Activated T-helper 2 cell treated with anti-CD3 and anti-CD28 coated beads, Interferon-gamma antibody, Interleukin-2, Interleukin-4, amounts not matched to agents 10 μg/mL and 5 μg/mL and 100 μg/mL, durations not matched to agents 14 hours and 24 hours and 36 hours (primary cell): Measurements from ENCODE around the gene TAF7. TPM values are rescaled to one million over a fixed set of nuclear protein-coding genes. Genes with fewer than 3 reads are reported as not detected.
"Not testable (repeated sequence)": the region's sequence is repeated elsewhere in the genome, so short reads cannot be mapped to it uniquely, and the experiment has no call there.

Experiments
- DNase-seq: peaks from one replicate; pipeline ENCODE4 v3.0.0; 2021; ENCODE audit warnings: low spot score
- H3K27ac Mint-ChIP-seq: one replicate; pipeline ENCODE4 v1.8.0; 2021; ENCODE audit warnings: mixed read lengths
- H3K27me3 Mint-ChIP-seq: one replicate; pipeline ENCODE4 v1.8.0; 2021; ENCODE audit warnings: low read depth, mixed read lengths
- H3K36me3 Mint-ChIP-seq: one replicate; pipeline ENCODE4 v1.8.0; 2021; ENCODE audit warnings: low read depth, mixed read lengths
- H3K4me1 Mint-ChIP-seq: one replicate; pipeline ENCODE4 v1.8.0; 2021; ENCODE audit warnings: low read depth, mixed read lengths
- H3K4me3 Mint-ChIP-seq: one replicate; pipeline ENCODE4 v1.8.0; 2021; ENCODE audit warnings: low read depth, mild to moderate bottlenecking, moderate library complexity, mixed read lengths
- H3K9me3 Mint-ChIP-seq: one replicate; pipeline ENCODE4 v1.8.0; 2021; ENCODE audit warnings: mixed read lengths
- intact Hi-C: fragments of 100-400 bp; cut with micrococcal nuclease; formaldehyde crosslinking; loops from one replicate; pipeline ENCODE4 v1.15.1; 2023
- total RNA-seq: library from RNA; stranded (reverse); gene quantifications from 2 replicates; pipeline ENCODE4 v1.2.3, GENCODE V29; 2022

Gene TAF7
- total RNA-seq, 1 donor from 2014 or later, result 70.5 TPM

GRCh38 chr5:141349917-141350619 is 29.5 kb upstream of the TAF7 start, which contains the start of gene PCDHGB1:
Gene PCDHGB1 (plus strand): TSS chr5:141350099. CDS start chr5:141350261, 162 bp downstream.
- H3K9me3 Mint-ChIP-seq, result peaks cover 21% of the 10 kb centered on the region
- H3K36me3 Mint-ChIP-seq, result no peaks in the 10 kb centered on the region
- peaks cover 14% of the 10 kb centered on the region for H3K27me3 Mint-ChIP-seq
- DNase-seq, result no peak
- no peak within 1 kb of the TSS for H3K27ac Mint-ChIP-seq
- H3K4me3 Mint-ChIP-seq, result peak within 1 kb of the TSS; percentile 75
- peaks cover 7% of the 10 kb centered on the region for H3K4me1 Mint-ChIP-seq
- intact Hi-C loops, result loop anchor here (10.0 kb wide), 1 partner anchor 115 kb away; no protein-coding TSS in a partner anchor

- Mint-ChIP-seq H3K9me3 (peaks cover 37% of the 10 kb centered on the region), H3K27me3 (peaks cover 12% of the 10 kb centered on the region)
- H3K36me3 Mint-ChIP-seq, H3K27ac Mint-ChIP-seq, H3K4me3 Mint-ChIP-seq, DNase-seq, H3K4me1 Mint-ChIP-seq, intact Hi-C loops: not testable (repeated sequence)
Observed at GRCh38 chr5:141346017-141346416, 25.4 kb upstream of the TAF7 start.

GRCh38 chr5:141345327-141345726 is 24.7 kb upstream of the TAF7 start:
- Mint-ChIP-seq H3K4me3 (no peak overlapping the region), H3K36me3 (no peaks in the 10 kb centered on the region), H3K27ac (no peak overlapping the region), H3K9me3 (peaks cover 38% of the 10 kb centered on the region), H3K4me1 (peaks cover 8% of the 10 kb centered on the region), H3K27me3 (peaks cover 12% of the 10 kb centered on the region)
- intact Hi-C loops, result no loop called here
- no peak for DNase-seq

GRCh38 chr5:141343953-141344463 is 23.4 kb upstream of the TAF7 start:
- Mint-ChIP-seq H3K4me3 (peak overlapping the region; percentile 61), H3K9me3 (peaks cover 37% of the 10 kb centered on the region), H3K27ac (no peak overlapping the region), H3K27me3 (peaks cover 13% of the 10 kb centered on the region), H3K4me1 (peaks cover 2% of the 10 kb centered on the region), H3K36me3 (no peaks in the 10 kb centered on the region)
- intact Hi-C loops, result loop anchor here (5.0 kb wide), 1 partner anchor 157 kb away; the partner anchor contains the start of gene PCDHB9
- no peak for DNase-seq

GRCh38 chr5:141343242-141343952 is 22.8 kb upstream of the TAF7 start, which contains the start of gene PCDHGA3:
Gene PCDHGA3 (plus strand): TSS chr5:141343829. CDS start chr5:141344034, 205 bp downstream.
- no peak for DNase-seq
- Mint-ChIP-seq H3K9me3 (peaks cover 40% of the 10 kb centered on the region), H3K27me3 (peaks cover 15% of the 10 kb centered on the region), H3K36me3 (no peaks in the 10 kb centered on the region), H3K4me1 (peaks cover 4% of the 10 kb centered on the region), H3K4me3 (peak within 1 kb of the TSS; percentile 61), H3K27ac (no peak within 1 kb of the TSS)
- intact Hi-C loops, result loop anchor here (5.0 kb wide), 1 partner anchor 156 kb away; the partner anchor contains the start of gene PCDHB9

- peaks cover 45% of the 10 kb centered on the region for H3K9me3 Mint-ChIP-seq
- no peak overlapping the region for H3K4me3 Mint-ChIP-seq
- H3K4me1 Mint-ChIP-seq, result peaks cover 4% of the 10 kb centered on the region
- peaks cover 21% of the 10 kb centered on the region for H3K27me3 Mint-ChIP-seq
- no peak overlapping the region for H3K27ac Mint-ChIP-seq
- intact Hi-C loops, result loop anchor here (5.0 kb wide), 1 partner anchor 155 kb away; the partner anchor contains the start of gene PCDHB9
- no peak for DNase-seq
- H3K36me3 Mint-ChIP-seq, result no peaks in the 10 kb centered on the region
Observed at GRCh38 chr5:141342773-141343172, 22.2 kb upstream of the TAF7 start.

GRCh38 chr5:141340781-141341354 is 20.3 kb upstream of the TAF7 start:
- H3K9me3 Mint-ChIP-seq, result peaks cover 41% of the 10 kb centered on the region
- DNase-seq, H3K4me1 Mint-ChIP-seq, H3K36me3 Mint-ChIP-seq, H3K27ac Mint-ChIP-seq, H3K4me3 Mint-ChIP-seq: not testable (repeated sequence)
- H3K27me3 Mint-ChIP-seq, result peaks cover 26% of the 10 kb centered on the region
- intact Hi-C loops, result loop anchor here (5.0 kb wide), 1 partner anchor 154 kb away; the partner anchor contains the start of gene PCDHB9

- H3K36me3 Mint-ChIP-seq, result no peaks in the 10 kb centered on the region
- intact Hi-C loops, result loop anchor here (5.0 kb wide), 1 partner anchor 84 kb away; the partner anchor contains the start of gene PCDHGA11
- DNase-seq, result no peak
- peaks cover 34% of the 10 kb centered on the region for H3K27me3 Mint-ChIP-seq
- peaks cover 39% of the 10 kb centered on the region for H3K9me3 Mint-ChIP-seq
- H3K27ac Mint-ChIP-seq, result no peak within 1 kb of the TSS
- peak within 1 kb of the TSS; percentile 73 for H3K4me3 Mint-ChIP-seq
- peaks cover 3% of the 10 kb centered on the region for H3K4me1 Mint-ChIP-seq
Observed at GRCh38 chr5:141338538-141339306, 18.1 kb upstream of the TAF7 start, which contains the start of gene PCDHGA2. Gene PCDHGA2 (plus strand): TSS chr5:141338760.

- H3K36me3 Mint-ChIP-seq, intact Hi-C loops, DNase-seq, H3K4me3 Mint-ChIP-seq, H3K27ac Mint-ChIP-seq, H3K4me1 Mint-ChIP-seq: not testable (repeated sequence)
- H3K27me3 Mint-ChIP-seq, result peaks cover 37% of the 10 kb centered on the region
- peaks cover 28% of the 10 kb centered on the region for H3K9me3 Mint-ChIP-seq
Observed at GRCh38 chr5:141332571-141332970, 12.0 kb upstream of the TAF7 start.

- H3K4me3 Mint-ChIP-seq, result peak within 1 kb of the TSS; percentile 32
- H3K27me3 Mint-ChIP-seq, result peaks cover 29% of the 10 kb centered on the region
- peaks cover 9% of the 10 kb centered on the region for H3K4me1 Mint-ChIP-seq
- no peak for DNase-seq
- H3K36me3 Mint-ChIP-seq, result no peaks in the 10 kb centered on the region
- intact Hi-C loops, result no loop called here
- H3K9me3 Mint-ChIP-seq, result peaks cover 27% of the 10 kb centered on the region
- no peak within 1 kb of the TSS for H3K27ac Mint-ChIP-seq
Observed at GRCh38 chr5:141330299-141331080, 9.9 kb upstream of the TAF7 start, which contains the start of gene PCDHGA1. Gene PCDHGA1 (plus strand): TSS chr5:141330514.

GRCh38 chr5:141328231-141328630 is 7.6 kb upstream of the TAF7 start:
- Mint-ChIP-seq H3K36me3 (no peaks in the 10 kb centered on the region), H3K9me3 (peaks cover 21% of the 10 kb centered on the region), H3K27me3 (peaks cover 17% of the 10 kb centered on the region), H3K27ac (no peak overlapping the region), H3K4me1 (peaks cover 9% of the 10 kb centered on the region), H3K4me3 (no peak overlapping the region)
- no peak for DNase-seq
- intact Hi-C loops, result no loop called here
